Esophagus muscularis mucosa (tissue), 4 donors: ENCODE data around the gene MMP24OS. TPM values are rescaled to one million over a fixed set of nuclear protein-coding genes. Genes with fewer than 3 reads are reported as not detected.
"Not testable (repeated sequence)": the region's sequence is repeated elsewhere in the genome, so short reads cannot be mapped to it uniquely, and the experiment has no call there.

ENCODE experiments used
- DNase-seq: peaks from one replicate; pipeline ENCODE4 v3.0.0-alpha.2; 2017; ENCODE audit errors: extremely low spot score
- H3K27ac ChIP-seq, 4 donors: fragments of 200-600 bp; sonication (generic); replicated peaks in 1 of 4; 1 replicate in 3 of 4; 2 replicates in 1 of 4; pipeline ENCODE4 v1.5.1; 2016 to 2019; ENCODE audit warnings: mild to moderate bottlenecking in 1 of 4
- H3K27me3 ChIP-seq, 4 donors: fragments of 200-600 bp; sonication (generic); one replicate each; pipeline versions ENCODE4 v1.5.1 to v1.6.0; 2016 to 2019
- H3K36me3 ChIP-seq, 4 donors: fragments of 200-600 bp; sonication (generic); one replicate each; pipeline ENCODE4 v1.5.1; 2016 to 2019
- H3K4me1 ChIP-seq, 4 donors: fragments of 200-600 bp; sonication (generic); one replicate each; pipeline ENCODE4 v1.5.1; 2016 to 2019
- H3K4me3 ChIP-seq, 4 donors: fragments of 200-600 bp; sonication (generic); 1 replicate in 2 of 4; 2 replicates in 2 of 4; pipeline ENCODE4 v1.5.1; 2016 to 2019; ENCODE audit warnings: mild to moderate bottlenecking in 4 of 4, moderate library complexity in 1 of 4
- H3K9me3 ChIP-seq, 4 donors: fragments of 200-600 bp; sonication (generic); 1 replicate in 3 of 4; 2 replicates in 1 of 4; pipeline ENCODE4 v1.5.1; 2016 to 2019
- CTCF ChIP-seq, 3 experiments: fragments of 200-600 bp in 2 of 3; fragments of 450-650 bp in 1 of 3; sonication (generic) in 2 of 3; IDR thresholded peaks; one replicate each; pipeline ENCODE4 v1.5.1; 2017 to 2019; ENCODE audit warnings: antibody characterized with exemption in 3 of 3, mild to moderate bottlenecking in 2 of 3, moderate library complexity in 1 of 3
- EP300 ChIP-seq: sonication (generic); formaldehyde crosslinking; IDR thresholded peaks from one replicate; pipeline ENCODE4 v1.6.1; 2017; ENCODE audit warnings: antibody characterized with exemption
- POLR2A ChIP-seq: fragments of 450-650 bp; IDR thresholded peaks from one replicate; pipeline ENCODE4 v1.6.1; 2017; ENCODE audit warnings: antibody characterized with exemption, moderate library complexity, mild to moderate bottlenecking, low read depth
- POLR2AphosphoS5 ChIP-seq, 2 donors: sonication (generic); formaldehyde crosslinking; IDR thresholded peaks; one replicate each; pipeline ENCODE4 v1.6.1; 2017; ENCODE audit warnings: antibody characterized with exemption in 2 of 2
- WGBS: methylation state at CpG from one replicate; pipeline ENCODE4 v1.1.5; 2018; 5-methylcytosine and 5-hydroxymethylcytosine counted together
- intact Hi-C: fragments of 100-400 bp; cut with DNase I; formaldehyde crosslinking; loops from one replicate; pipeline ENCODE4 v1.15.1; 2023
- total RNA-seq, 4 donors: library from RNA; depleted of rRNA; stranded (reverse); fragments of >200 nt; gene quantifications; one replicate each; pipeline versions ENCODE4 v1.1.0 to v1.2.1, GENCODE V29; 2016

Gene MMP24OS
- total RNA-seq, 4 donors from 2014 or later: 27.7 to 37.8 (median 32.0) TPM

- peaks cover 0 to 12% (median 7%) of the 10 kb centered on the region in 4 donors for H3K36me3 ChIP-seq
- peaks cover 9 to 30% (median 21%) of the 10 kb centered on the region in 4 donors for H3K4me1 ChIP-seq
- 74% methylated on average over 6 of the region's 6 CpGs for WGBS
- no peaks in the 10 kb centered on the region for H3K9me3 ChIP-seq
- TF ChIP-seq POLR2AphosphoS5 (IDR thresholded peaks at IDR 0.05) (no peak), EP300 (no peak), CTCF (IDR thresholded peaks at IDR 0.05) (no peak), POLR2A (no peak)
- intact Hi-C loops: no loop called here
- H3K27ac ChIP-seq: no peak overlapping the region
- DNase-seq: no peak
- H3K4me3 ChIP-seq: no peak overlapping the region
- no peaks in the 10 kb centered on the region for H3K27me3 ChIP-seq
Observed at GRCh38 chr20:35318502-35319157, 40.7 kb upstream of the MMP24OS start.

GRCh38 chr20:35317416-35318210 lies 39.7 kb upstream of the MMP24OS start:
- 83% methylated on average over 5 of the region's 5 CpGs for WGBS
- peaks cover 9 to 30% (median 21%) of the 10 kb centered on the region in 4 donors for H3K4me1 ChIP-seq
- no peak for TF ChIP-seq POLR2AphosphoS5 (IDR thresholded peaks at IDR 0.05)
- TF ChIP-seq EP300: no peak
- no peak for TF ChIP-seq CTCF (IDR thresholded peaks at IDR 0.05)
- TF ChIP-seq POLR2A: no peak
- no peak overlapping the region for H3K27ac ChIP-seq
- H3K9me3 ChIP-seq: no peaks in the 10 kb centered on the region
- no peak for DNase-seq
- H3K4me3 ChIP-seq: no peak overlapping the region
- peaks cover 0 to 16% (median 10%) of the 10 kb centered on the region in 4 donors for H3K36me3 ChIP-seq
- intact Hi-C loops: no loop called here
- H3K27me3 ChIP-seq: no peaks in the 10 kb centered on the region

- no peaks in the 10 kb centered on the region for H3K9me3 ChIP-seq
- intact Hi-C loops: no loop called here
- H3K4me1 ChIP-seq: peaks cover 9 to 30% (median 21%) of the 10 kb centered on the region in 4 donors
- peaks cover 0 to 20% (median 10%) of the 10 kb centered on the region in 4 donors for H3K36me3 ChIP-seq
- 85% methylated on average over 2 of the region's 2 CpGs for WGBS
- no peak for DNase-seq
- no peak for TF ChIP-seq POLR2AphosphoS5 (IDR thresholded peaks at IDR 0.05)
- TF ChIP-seq POLR2A: no peak
- TF ChIP-seq CTCF (IDR thresholded peaks at IDR 0.05): no peak
- TF ChIP-seq EP300: no peak
- no peaks in the 10 kb centered on the region for H3K27me3 ChIP-seq
- no peak overlapping the region for H3K4me3 ChIP-seq
- no peak overlapping the region for H3K27ac ChIP-seq
Observed at GRCh38 chr20:35316086-35316485, 38.2 kb upstream of the MMP24OS start.

GRCh38 chr20:35315632-35316020 lies 37.7 kb upstream of the MMP24OS start:
- H3K4me3 ChIP-seq, H3K9me3 ChIP-seq, intact Hi-C loops, H3K27me3 ChIP-seq, H3K27ac ChIP-seq, DNase-seq: not testable (repeated sequence)
- Histone ChIP-seq H3K36me3 (peaks cover 0 to 20% (median 10%) of the 10 kb centered on the region in 4 donors), H3K4me1 (peaks cover 9 to 28% (median 21%) of the 10 kb centered on the region in 4 donors)
- 97% methylated on average over 6 of the region's 7 CpGs for WGBS

- DNase-seq: no peak
- H3K4me1 ChIP-seq: peaks cover 9 to 22% (median 19%) of the 10 kb centered on the region in 4 donors
- H3K27ac ChIP-seq: no peak overlapping the region
- intact Hi-C loops: no loop called here
- no peak overlapping the region for H3K4me3 ChIP-seq
- H3K36me3 ChIP-seq: peaks cover 0 to 20% (median 11%) of the 10 kb centered on the region in 4 donors
- no peaks in the 10 kb centered on the region for H3K27me3 ChIP-seq
- TF ChIP-seq POLR2A (no peak), CTCF (IDR thresholded peaks at IDR 0.05) (no peak), EP300 (no peak), POLR2AphosphoS5 (IDR thresholded peaks at IDR 0.05) (no peak)
- WGBS: 80% methylated on average over 3 of the region's 3 CpGs
- H3K9me3 ChIP-seq: no peaks in the 10 kb centered on the region
Observed at GRCh38 chr20:35314816-35315631, 37.1 kb upstream of the MMP24OS start.
